ENCODE data around the gene GALNT18. TPM values are rescaled to one million over a fixed set of nuclear protein-coding genes. Genes with fewer than 3 reads are reported as not detected.

GALNT18 gene
- total RNA-seq, 1 donor from 2014 or later: 20.0 TPM

GRCh38 chr11:11243209-11243589 lies 378.6 kb downstream of the GALNT18 start:
- peak; percentile 24 for DNase-seq (ENCODE audit: low spot score)

- DNase-seq (ENCODE audit: low spot score): no peak
These were observed 380.5 kb downstream of the GALNT18 start for GRCh38 chr11:11241284-11241683.

GRCh38 chr11:11239959-11240358 lies 381.8 kb downstream of the GALNT18 start:
- no peak for DNase-seq (ENCODE audit: low spot score)

- no peak for DNase-seq (ENCODE audit: low spot score)
These were observed 384.6 kb downstream of the GALNT18 start for GRCh38 chr11:11237070-11237832.

- no peak for DNase-seq (ENCODE audit: low spot score)
These were observed 385.2 kb downstream of the GALNT18 start for GRCh38 chr11:11236498-11237059.

GRCh38 chr11:11231763-11232162 lies 390.0 kb downstream of the GALNT18 start:
- DNase-seq (ENCODE audit: low spot score): no peak

GRCh38 chr11:11230802-11231562 lies 390.8 kb downstream of the GALNT18 start:
- DNase-seq (ENCODE audit: low spot score): no peak

GRCh38 chr11:11230087-11230486 lies 391.7 kb downstream of the GALNT18 start:
- DNase-seq (ENCODE audit: low spot score): no peak

- DNase-seq (ENCODE audit: low spot score): no peak
These were observed 392.2 kb downstream of the GALNT18 start for GRCh38 chr11:11229647-11230046.

GRCh38 chr11:11227296-11228085 lies 394.3 kb downstream of the GALNT18 start:
- no peak for DNase-seq (ENCODE audit: low spot score)

Other genes with a start within 250 kb of the GALNT18 start
- 48.5 TPM for gene USP47, start 220.0 kb upstream of the GALNT18 start, total RNA-seq